Putamen (tissue), 1 donor: ENCODE data around the gene DIS3L2.
"Not testable (repeated sequence)": the region's sequence is repeated elsewhere in the genome, so short reads cannot be mapped to it uniquely, and the experiment has no call there.

ENCODE experiments used
- DNase-seq: peaks from one replicate; pipeline ENCODE4 v3.0.0-alpha.2; 2016; ENCODE audit warnings: low spot score

The DIS3L2 gene

DNA sequence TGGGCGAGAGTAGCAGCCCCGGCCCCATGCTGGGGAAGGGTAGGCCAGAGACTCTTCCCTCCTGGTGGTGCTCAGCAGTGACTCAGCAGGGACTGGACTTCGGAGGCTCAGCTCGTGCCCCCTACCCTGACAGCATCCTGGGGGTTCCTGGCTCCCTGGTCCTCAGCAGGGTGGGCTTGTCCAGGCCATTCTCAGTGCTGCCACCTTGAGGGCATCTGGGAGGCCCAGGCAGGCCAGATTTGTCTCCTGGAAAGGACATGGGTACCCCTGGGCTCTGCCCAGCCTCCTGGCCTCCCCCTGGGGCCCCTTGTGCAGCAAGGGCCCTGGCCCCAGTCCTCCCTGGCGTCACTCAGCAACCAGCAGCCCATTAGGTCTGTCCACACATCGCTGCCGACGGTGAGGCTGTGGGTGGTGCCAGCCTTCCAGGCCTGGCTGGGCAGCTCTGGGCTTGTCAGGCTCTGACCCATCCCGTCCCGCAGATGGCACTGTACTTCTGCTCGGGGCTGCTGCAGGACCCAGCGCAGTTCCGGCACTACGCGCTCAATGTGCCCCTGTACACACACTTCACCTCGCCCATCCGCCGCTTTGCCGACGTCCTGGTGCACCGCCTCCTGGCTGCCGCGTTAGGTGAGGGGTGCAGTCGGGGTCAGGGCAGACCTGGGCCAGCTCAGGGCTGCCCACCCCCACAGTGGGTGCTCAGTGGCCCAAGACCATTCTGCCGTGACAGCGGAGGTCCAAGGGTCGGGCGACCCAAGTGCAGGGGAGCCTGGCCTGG, 372.0 kb downstream of the DIS3L2 start:
- no peak for DNase-seq

DNA sequence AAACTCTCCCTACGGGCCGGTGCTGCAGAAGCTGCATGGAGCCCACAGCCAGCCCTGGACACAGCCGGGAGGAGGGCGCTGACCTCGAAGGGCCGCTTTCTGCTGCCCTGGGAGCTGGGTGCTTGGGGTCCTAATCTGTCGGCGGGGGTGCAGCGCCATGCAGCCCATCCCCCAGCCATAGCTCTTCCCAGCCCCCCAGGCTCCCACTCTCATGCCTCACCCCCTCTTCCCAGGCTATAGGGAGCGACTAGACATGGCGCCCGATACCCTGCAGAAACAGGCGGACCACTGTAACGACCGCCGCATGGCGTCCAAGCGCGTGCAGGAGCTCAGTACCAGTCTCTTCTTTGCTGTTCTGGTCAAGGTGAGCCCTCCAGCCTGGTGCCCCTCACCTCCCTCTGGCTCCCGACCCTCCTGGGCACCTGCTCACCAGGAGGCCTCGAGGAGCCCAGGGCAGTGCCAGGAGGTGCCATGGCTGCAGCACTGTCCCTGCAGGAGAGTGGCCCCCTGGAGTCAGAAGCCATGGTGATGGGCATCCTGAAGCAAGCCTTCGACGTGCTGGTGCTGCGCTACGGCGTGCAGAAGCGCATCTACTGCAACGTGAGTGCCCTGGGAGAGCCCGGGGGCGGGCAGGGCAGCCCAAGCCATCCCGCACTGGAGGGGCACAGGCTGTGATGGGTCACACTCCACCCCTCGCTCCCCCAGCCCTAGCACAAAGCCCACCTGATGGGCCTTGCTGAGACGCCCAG, 372.8 kb downstream of the DIS3L2 start:
- DNase-seq = not testable (repeated sequence)

- not testable (repeated sequence) for DNase-seq
Measured at GRCh38 chr2:232334885-232335205, 373.3 kb downstream of the DIS3L2 start.

DNA sequence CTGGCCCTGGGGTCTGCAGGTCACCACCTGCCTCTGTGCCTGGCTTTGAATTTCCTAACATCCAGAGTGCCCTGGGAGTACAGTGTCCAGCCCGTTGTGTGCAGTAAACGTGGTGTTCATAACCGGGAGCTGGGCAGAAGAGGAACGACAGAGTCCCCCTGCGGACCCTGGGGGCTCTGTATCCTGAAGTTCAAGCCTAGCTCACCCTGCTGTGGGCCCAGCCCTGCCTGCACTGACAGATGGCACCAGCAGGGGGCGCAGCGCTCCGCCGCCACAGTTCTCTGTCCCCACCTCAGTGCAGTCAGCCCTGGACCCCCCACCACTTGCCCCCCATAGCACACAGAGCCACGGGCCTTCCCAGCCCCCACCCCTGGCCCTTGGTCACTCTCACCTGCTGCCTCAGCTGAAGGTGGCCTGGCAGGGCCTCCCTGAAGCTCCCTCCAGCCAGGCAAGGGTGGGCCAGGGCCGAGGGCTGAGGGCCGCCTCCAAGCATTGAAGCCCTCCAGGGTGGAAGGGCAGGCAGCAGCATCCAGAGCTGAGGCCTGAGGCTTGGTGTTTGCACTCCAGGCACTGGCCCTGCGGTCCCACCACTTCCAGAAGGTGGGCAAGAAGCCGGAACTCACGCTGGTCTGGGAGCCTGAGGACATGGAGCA, 373.8 kb downstream of the DIS3L2 start:
- DNase-seq = not testable (repeated sequence)

GRCh38 chr2:232335859-232336215, 374.3 kb downstream of the DIS3L2 start:
- no peak for DNase-seq

- DNase-seq = no peak
Measured at GRCh38 chr2:232336241-232336736, 374.8 kb downstream of the DIS3L2 start.

- DNase-seq = no peak
Measured at GRCh38 chr2:232336981-232337720, 375.6 kb downstream of the DIS3L2 start.

DNA sequence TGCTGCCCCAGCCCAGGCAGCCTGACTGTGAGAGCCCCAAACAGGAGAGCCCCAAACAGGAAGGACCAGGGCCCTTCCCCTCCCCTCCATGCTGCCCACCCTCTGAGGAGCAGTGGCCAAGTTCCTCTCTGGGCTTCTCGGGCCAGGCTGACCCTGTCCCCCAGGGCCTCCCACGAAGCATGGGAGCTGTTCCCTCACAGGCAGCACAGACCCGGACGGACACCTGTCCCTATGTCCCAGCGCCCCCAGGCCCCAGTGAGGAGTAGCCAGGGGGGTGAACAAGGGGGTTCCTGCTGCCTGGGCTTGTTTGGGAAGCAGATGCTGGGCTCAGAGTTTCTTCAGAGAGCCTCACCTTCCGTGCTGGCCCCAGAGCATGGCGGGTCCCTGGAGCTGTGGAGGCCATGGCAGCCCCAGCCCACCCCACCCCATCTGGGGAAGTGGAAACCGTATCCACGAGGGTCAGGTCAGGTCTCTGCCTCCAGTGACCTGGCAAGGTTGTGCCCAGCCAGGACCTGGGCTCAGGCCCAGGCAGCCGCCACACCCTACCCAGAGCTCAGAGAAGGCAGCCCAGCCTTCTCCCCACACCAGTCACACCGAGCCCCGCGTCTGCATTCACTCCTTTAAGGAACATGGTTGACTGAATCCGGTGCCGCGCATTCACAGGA, 376.7 kb downstream of the DIS3L2 start:
- not testable (repeated sequence) for DNase-seq

GRCh38 chr2:232338759-232339106, 377.2 kb downstream of the DIS3L2 start:
- DNase-seq = no peak

GRCh38 chr2:232339121-232340081, 377.9 kb downstream of the DIS3L2 start:
- DNase-seq = no peak

GRCh38 chr2:232340171-232340935, 378.8 kb downstream of the DIS3L2 start:
- no peak for DNase-seq

DNA sequence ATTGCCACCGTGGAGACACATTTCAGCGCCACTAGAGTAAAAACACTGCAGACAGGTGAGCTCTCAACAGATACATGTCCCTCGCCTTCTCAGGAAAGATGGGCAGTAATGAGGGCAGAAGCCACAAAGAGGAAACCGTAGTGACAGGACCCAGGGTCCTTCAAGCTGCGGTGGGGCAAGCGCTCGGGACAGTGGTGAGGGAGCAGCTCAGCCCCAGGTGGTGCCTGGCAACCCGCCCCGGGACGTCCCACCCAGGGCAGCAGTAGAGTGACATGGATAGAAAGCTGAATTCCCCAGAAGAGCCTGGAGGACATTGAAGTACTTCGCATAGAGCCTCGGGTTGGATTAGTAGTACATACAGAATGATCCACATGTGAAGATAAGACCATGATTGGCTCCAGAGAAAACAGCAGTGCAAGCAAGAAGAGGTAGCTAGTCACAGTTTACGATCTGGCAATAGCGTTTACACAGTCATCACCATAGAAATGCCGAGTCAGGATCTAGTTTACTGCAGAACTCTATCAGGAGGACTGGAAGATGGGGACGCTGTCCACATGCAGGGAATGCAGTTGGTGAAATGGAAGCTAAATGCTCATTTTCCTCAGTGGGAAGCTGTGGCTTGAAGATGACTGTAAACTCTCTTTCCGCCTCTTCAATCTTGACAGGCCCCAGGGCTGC, 379.7 kb downstream of the DIS3L2 start:
- DNase-seq = no peak

DNA sequence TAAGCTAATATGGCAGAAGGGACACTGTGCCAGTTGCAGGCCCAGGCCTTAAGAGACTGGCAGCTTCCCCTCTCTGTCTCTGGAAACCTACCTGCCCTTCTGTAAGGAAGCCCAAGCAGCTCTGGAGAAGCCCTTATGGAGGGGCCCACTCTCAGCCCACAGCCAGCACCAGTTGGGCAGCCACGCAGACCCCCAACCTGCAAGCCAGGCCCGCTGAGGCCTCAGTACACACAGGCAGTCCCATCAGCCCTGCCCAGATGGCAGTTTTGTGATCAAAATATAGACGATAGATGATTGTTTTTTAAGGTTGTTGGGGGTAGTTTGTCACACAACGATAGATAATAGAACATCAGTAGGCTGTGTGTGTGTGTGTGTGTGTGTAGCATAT, 380.2 kb downstream of the DIS3L2 start:
- no peak for DNase-seq

GRCh38 chr2:232342635-232343565, 381.4 kb downstream of the DIS3L2 start:
- DNase-seq = no peak

DNA sequence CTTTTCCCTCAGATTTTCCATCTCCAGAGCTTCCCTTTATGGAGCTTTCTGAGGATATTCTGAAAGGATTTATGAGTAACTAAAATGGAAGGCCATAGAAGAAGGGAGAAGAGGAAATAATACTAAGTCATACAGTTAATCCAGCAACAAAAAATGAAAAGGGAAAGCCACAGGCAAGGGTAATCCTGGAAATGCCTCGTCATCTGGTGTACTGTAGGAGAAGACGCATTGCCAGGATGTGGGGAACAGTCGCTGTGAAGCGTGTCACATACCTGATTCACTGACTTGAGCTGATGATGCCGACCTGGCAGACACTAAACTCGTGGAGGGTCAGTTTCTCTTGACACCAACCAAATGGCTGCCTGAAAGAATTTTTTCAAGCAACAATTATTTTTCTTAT, 382.3 kb downstream of the DIS3L2 start:
- DNase-seq = no peak

- DNase-seq = no peak
Measured at GRCh38 chr2:232345251-232345650, 383.7 kb downstream of the DIS3L2 start.

- no peak for DNase-seq
Measured at GRCh38 chr2:232347369-232347768, 385.9 kb downstream of the DIS3L2 start.

- DNase-seq = no peak
Measured at GRCh38 chr2:232348936-232349335, 387.4 kb downstream of the DIS3L2 start.
